ENCODE data around the gene GLS.
"Not testable (repeated sequence)": the region's sequence is repeated elsewhere in the genome, so short reads cannot be mapped to it uniquely, and the experiment has no call there.

The GLS gene

GRCh38 chr2:190880378-190881083 is at the start of gene GLS:
GLS (plus strand) TSS chr2:190880821; CDS start chr2:190881085, 264 bp downstream.
- DNase-seq = peak; percentile 93

- no peak for DNase-seq
Observed at GRCh38 chr2:190831941-190832340, 48.7 kb upstream of the GLS start.

- DNase-seq = no peak
Observed at GRCh38 chr2:190834890-190835208, 45.8 kb upstream of the GLS start.

GRCh38 chr2:190835303-190835930 is 45.2 kb upstream of the GLS start:
- peak; percentile 81 for DNase-seq

GRCh38 chr2:190836767-190837166 is 43.9 kb upstream of the GLS start:
- no peak for DNase-seq

- peak; percentile 83 for DNase-seq
Observed at GRCh38 chr2:190837420-190837819, 43.2 kb upstream of the GLS start.

GRCh38 chr2:190837952-190838361 is 42.7 kb upstream of the GLS start:
- DNase-seq = no peak

- DNase-seq = peak; percentile 76
Observed at GRCh38 chr2:190838492-190838910, 42.1 kb upstream of the GLS start.

- DNase-seq = no peak
Observed at GRCh38 chr2:190840569-190841172, 40.0 kb upstream of the GLS start.

- DNase-seq = no peak
Observed at GRCh38 chr2:190841707-190842505, 38.7 kb upstream of the GLS start.

- DNase-seq = no peak
Observed at GRCh38 chr2:190842606-190843104, 38.0 kb upstream of the GLS start.

- DNase-seq = peak; percentile 72
Observed at GRCh38 chr2:190843890-190844699, 36.5 kb upstream of the GLS start.

GRCh38 chr2:190844700-190845401 is 35.8 kb upstream of the GLS start:
- DNase-seq = no peak

- DNase-seq = peak; percentile 97
Observed at GRCh38 chr2:190846746-190847145, 33.9 kb upstream of the GLS start.

- DNase-seq = no peak
Observed at GRCh38 chr2:190847504-190848081, 33.0 kb upstream of the GLS start.

GRCh38 chr2:190849774-190850173 is 30.8 kb upstream of the GLS start:
- DNase-seq = no peak

GRCh38 chr2:190853022-190853421 is 27.6 kb upstream of the GLS start:
- not testable (repeated sequence) for DNase-seq

GRCh38 chr2:190853531-190854383 is 26.9 kb upstream of the GLS start:
- DNase-seq = no peak

GRCh38 chr2:190854726-190855125 is 25.9 kb upstream of the GLS start:
- no peak for DNase-seq

GRCh38 chr2:190855245-190855644 is 25.4 kb upstream of the GLS start:
- DNase-seq = no peak

Data from kidney glomerular epithelial cell (primary cell).